Measurements from ENCODE around the gene DHRSX. TPM values are rescaled to one million over a fixed set of nuclear protein-coding genes. Genes with fewer than 3 reads are reported as not detected.

The DHRSX gene
- total RNA-seq, 4 donors from 2014 or later = 19.6 to 22.4 (median 21.0) TPM

GRCh38 chrX:2397229-2398063 is 103.3 kb downstream of the DHRSX start:
- no peak for DNase-seq (ENCODE audit: extremely low spot score)
- no peaks in the 10 kb centered on the region for H3K9me3 ChIP-seq
- H3K4me1 ChIP-seq = peaks cover 0 to 13% (median 0%) of the 10 kb centered on the region in 4 donors
- no peaks in the 10 kb centered on the region for H3K27me3 ChIP-seq
- H3K36me3 ChIP-seq = peaks cover 0 to 7% (median 0%) of the 10 kb centered on the region in 4 donors
- intact Hi-C loops (cut with DNase I) = no loop called here
- H3K27ac ChIP-seq (replicated peaks in 1 of 4) = no peak overlapping the region
- no peak for TF ChIP-seq EP300 (IDR thresholded peaks at IDR 0.05)
- no peak for TF ChIP-seq POLR2A (IDR thresholded peaks at IDR 0.05; ENCODE audit: low read depth)
- no peak for TF ChIP-seq POLR2AphosphoS5 (IDR thresholded peaks at IDR 0.05)
- no peak for TF ChIP-seq CTCF (IDR thresholded peaks at IDR 0.05)
- H3K4me3 ChIP-seq = no peak overlapping the region
- WGBS = 90% methylated on average over 26 of the region's 26 CpGs

GRCh38 chrX:2395261-2395992 is 105.3 kb downstream of the DHRSX start:
- peaks cover 0 to 11% (median 10%) of the 10 kb centered on the region in 4 donors for H3K9me3 ChIP-seq
- no peak for DNase-seq (ENCODE audit: extremely low spot score)
- H3K27ac ChIP-seq (replicated peaks in 1 of 4) = no peak overlapping the region
- intact Hi-C loops (cut with DNase I) = no loop called here
- no peak overlapping the region for H3K4me3 ChIP-seq
- H3K36me3 ChIP-seq = peaks cover 3 to 22% (median 16%) of the 10 kb centered on the region in 4 donors
- H3K4me1 ChIP-seq = no peaks in the 10 kb centered on the region
- TF ChIP-seq POLR2A (IDR thresholded peaks at IDR 0.05; ENCODE audit: low read depth) = no peak
- TF ChIP-seq CTCF (IDR thresholded peaks at IDR 0.05) = no peak
- no peak for TF ChIP-seq POLR2AphosphoS5 (IDR thresholded peaks at IDR 0.05)
- no peak for TF ChIP-seq EP300 (IDR thresholded peaks at IDR 0.05)
- 89% methylated on average over 19 of the region's 19 CpGs for WGBS
- H3K27me3 ChIP-seq = no peaks in the 10 kb centered on the region

GRCh38 chrX:2391869-2392606 is 108.7 kb downstream of the DHRSX start:
- no peak for DNase-seq (ENCODE audit: extremely low spot score)
- intact Hi-C loops (cut with DNase I) = no loop called here

More at GRCh38 chrX:2391869-2392606, 108.7 kb downstream of the DHRSX start:
- no peaks in the 10 kb centered on the region for H3K27me3 ChIP-seq
- no peak overlapping the region for H3K4me3 ChIP-seq
- WGBS = 88% methylated on average over 15 of the region's 15 CpGs
- peaks cover 0 to 11% (median 10%) of the 10 kb centered on the region in 4 donors for H3K9me3 ChIP-seq
- H3K36me3 ChIP-seq = peaks cover 3 to 23% (median 21%) of the 10 kb centered on the region in 4 donors
- TF ChIP-seq EP300 (IDR thresholded peaks at IDR 0.05) = no peak
- TF ChIP-seq POLR2AphosphoS5 (IDR thresholded peaks at IDR 0.05) = no peak
- no peak for TF ChIP-seq POLR2A (IDR thresholded peaks at IDR 0.05; ENCODE audit: low read depth)
- TF ChIP-seq CTCF (IDR thresholded peaks at IDR 0.05) = no peak
- no peak overlapping the region for H3K27ac ChIP-seq (replicated peaks in 1 of 4)
- H3K4me1 ChIP-seq = peaks cover 0 to 10% (median 0%) of the 10 kb centered on the region in 4 donors

Data from esophagus muscularis mucosa (tissue), 4 donors.